ENCODE data around the gene SLC43A2. TPM values are rescaled to one million over a fixed set of nuclear protein-coding genes. Genes with fewer than 3 reads are reported as not detected.

SLC43A2 gene
- total RNA-seq, 1 experiment from 2014 or later = 6.8 TPM

- Histone ChIP-seq H3F3A (ENCODE audit: insufficient read depth, low read depth) (peaks cover 17% of the 10 kb centered on the region; the same call in 1 of the 2 replicates), H4K20me1 (ENCODE audit: insufficient read depth) (no peaks in the 10 kb centered on the region), H3K9me2 (ENCODE audit: insufficient read depth) (no peaks in the 10 kb centered on the region), H3K4me2 (no peak overlapping the region), H3K36me3 (ENCODE audit: low read depth) (no peaks in the 10 kb centered on the region), H3K4me1 (replicated peaks; ENCODE audit: insufficient read depth) (no peaks in the 10 kb centered on the region), H3K79me2 (ENCODE audit: low read depth) (no peaks in the 10 kb centered on the region), H2AFZ (no peak overlapping the region), H3K27me3 (ENCODE audit: insufficient read depth, low read depth) (no peaks in the 10 kb centered on the region), H3K4me3 (no peak overlapping the region), H3K27ac (no peak overlapping the region), H3K9me3 (ENCODE audit: insufficient read depth, low read depth) (no peaks in the 10 kb centered on the region)
- no peak for DNase-seq
- POLR2A ChIA-PET (ENCODE audit: unreplicated experiment) = interaction anchor here (0.7 kb wide), 1 partner anchor 542 kb away, joined by 3 read pairs; no protein-coding TSS in a partner anchor
- CTCF ChIA-PET = no interaction called here
- BruUV-seq (replicated peaks) = no TSS peak
- no peak for TF ChIP-seq EZH2 (IDR thresholded peaks at IDR 0.05; ENCODE audit: low read depth)
- TF ChIP-seq, protein P1, sequence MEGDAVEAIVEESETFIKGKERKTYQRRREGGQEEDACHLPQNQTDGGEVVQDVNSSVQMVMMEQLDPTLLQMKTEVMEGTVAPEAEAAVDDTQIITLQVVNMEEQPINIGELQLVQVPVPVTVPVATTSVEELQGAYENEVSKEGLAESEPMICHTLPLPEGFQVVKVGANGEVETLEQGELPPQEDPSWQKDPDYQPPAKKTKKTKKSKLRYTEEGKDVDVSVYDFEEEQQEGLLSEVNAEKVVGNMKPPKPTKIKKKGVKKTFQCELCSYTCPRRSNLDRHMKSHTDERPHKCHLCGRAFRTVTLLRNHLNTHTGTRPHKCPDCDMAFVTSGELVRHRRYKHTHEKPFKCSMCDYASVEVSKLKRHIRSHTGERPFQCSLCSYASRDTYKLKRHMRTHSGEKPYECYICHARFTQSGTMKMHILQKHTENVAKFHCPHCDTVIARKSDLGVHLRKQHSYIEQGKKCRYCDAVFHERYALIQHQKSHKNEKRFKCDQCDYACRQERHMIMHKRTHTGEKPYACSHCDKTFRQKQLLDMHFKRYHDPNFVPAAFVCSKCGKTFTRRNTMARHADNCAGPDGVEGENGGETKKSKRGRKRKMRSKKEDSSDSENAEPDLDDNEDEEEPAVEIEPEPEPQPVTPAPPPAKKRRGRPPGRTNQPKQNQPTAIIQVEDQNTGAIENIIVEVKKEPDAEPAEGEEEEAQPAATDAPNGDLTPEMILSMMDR (conservative IDR thresholded peaks at IDR 0.05) = no peak
- intact Hi-C loops (cut with micrococcal nuclease; ENCODE audit: unreplicated experiment) = no loop called here
These were observed 5.5 kb downstream of the SLC43A2 start for GRCh38 chr17:1623057-1623630.

DNA sequence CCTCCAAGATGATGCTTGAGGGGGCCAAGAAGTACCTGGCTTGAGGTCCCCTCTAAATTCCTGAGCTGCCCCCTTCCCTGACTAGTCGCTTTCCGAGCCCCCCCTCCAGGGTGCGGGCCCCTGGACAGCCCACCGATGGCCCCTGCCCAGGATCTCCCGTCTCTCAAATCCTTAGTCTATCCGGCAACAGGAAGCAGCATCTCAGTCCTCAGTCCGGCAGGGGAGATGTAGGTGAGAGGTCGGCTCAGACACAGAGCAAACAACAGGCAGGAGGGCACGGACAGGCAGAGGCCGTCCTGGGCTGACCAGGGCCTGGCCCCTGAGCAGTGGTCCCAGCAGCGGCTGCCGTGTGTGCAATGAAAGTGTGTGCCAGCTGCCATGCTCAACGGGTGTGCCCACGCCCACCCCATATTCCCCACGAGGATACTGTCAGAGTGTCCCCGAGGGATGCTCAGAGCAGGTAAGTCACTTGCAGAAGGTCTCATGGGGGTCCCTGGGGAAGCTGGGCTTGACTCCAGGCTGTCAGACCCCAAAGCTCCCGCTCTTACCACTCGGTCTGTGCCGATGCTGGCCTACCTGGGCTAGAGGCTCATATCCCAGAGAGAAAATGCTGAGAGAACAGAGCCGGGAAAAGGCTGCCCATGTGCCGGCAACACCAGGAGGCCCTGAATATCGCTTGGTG lies 7.2 kb downstream of the SLC43A2 start:
- no peak overlapping the region for H3K4me2 ChIP-seq
- H3K4me3 ChIP-seq = no peak overlapping the region
- H3K9me3 ChIP-seq (ENCODE audit: insufficient read depth, low read depth) = no peaks in the 10 kb centered on the region
- H3K27me3 ChIP-seq (ENCODE audit: insufficient read depth, low read depth) = no peaks in the 10 kb centered on the region
- H3K4me1 ChIP-seq (replicated peaks; ENCODE audit: insufficient read depth) = 0 out of 2 replicates have a peak, but pooled peaks cover 3% of the 10 kb centered on the region
- POLR2A ChIA-PET (ENCODE audit: unreplicated experiment) = no interaction called here
- BruUV-seq (replicated peaks) = no TSS peak
- DNase-seq = no peak
- no peak overlapping the region for H3K27ac ChIP-seq
- CTCF ChIA-PET = interaction anchor here (1.2 kb wide), 1 partner anchor 47 kb away, joined by 3 read pairs; no protein-coding TSS in a partner anchor
- no peaks in the 10 kb centered on the region for H4K20me1 ChIP-seq (ENCODE audit: insufficient read depth)
- H2AFZ ChIP-seq = no peak overlapping the region
- no peak for TF ChIP-seq EZH2 (IDR thresholded peaks at IDR 0.05; ENCODE audit: low read depth)
- TF ChIP-seq, protein P1 (conservative IDR thresholded peaks at IDR 0.05) = no peak
- no peaks in the 10 kb centered on the region for H3K9me2 ChIP-seq (ENCODE audit: insufficient read depth)
- peaks cover 18% of the 10 kb centered on the region; the same call in 1 of the 2 replicates for H3F3A ChIP-seq (ENCODE audit: insufficient read depth, low read depth)
- no peaks in the 10 kb centered on the region for H3K79me2 ChIP-seq (ENCODE audit: low read depth)
- intact Hi-C loops (cut with micrococcal nuclease; ENCODE audit: unreplicated experiment) = no loop called here
- H3K36me3 ChIP-seq (ENCODE audit: low read depth) = no peaks in the 10 kb centered on the region

DNA sequence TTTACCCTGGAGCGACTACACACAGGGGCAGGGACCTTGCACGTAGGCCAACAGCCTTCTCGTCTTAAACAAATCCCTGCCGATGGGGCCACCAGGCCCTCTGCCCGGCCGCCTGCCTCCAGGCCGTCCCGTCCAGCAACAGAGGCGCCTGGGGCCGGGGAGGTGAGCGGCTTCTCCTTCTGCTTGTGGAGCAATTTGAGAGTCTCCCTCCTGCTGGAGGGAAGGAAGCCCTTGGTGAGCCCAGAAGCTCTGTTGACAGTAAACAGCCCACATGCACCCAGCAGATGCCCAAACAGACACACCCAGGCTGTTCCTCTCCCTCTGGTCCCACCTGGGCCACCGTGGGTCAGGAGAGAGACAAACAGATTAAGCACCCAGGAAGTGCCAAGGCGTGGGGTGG lies 8.1 kb downstream of the SLC43A2 start:
- H3K9me2 ChIP-seq (ENCODE audit: insufficient read depth) = no peaks in the 10 kb centered on the region
- H3K9me3 ChIP-seq (ENCODE audit: insufficient read depth, low read depth) = no peaks in the 10 kb centered on the region
- ChIA-PET CTCF (no interaction called here), POLR2A (ENCODE audit: unreplicated experiment) (no interaction called here)
- 0 out of 2 replicates have a peak, but pooled peaks cover 3% of the 10 kb centered on the region for H3K4me1 ChIP-seq (replicated peaks; ENCODE audit: insufficient read depth)
- no peak for TF ChIP-seq EZH2 (IDR thresholded peaks at IDR 0.05; ENCODE audit: low read depth)
- TF ChIP-seq, protein P1 (conservative IDR thresholded peaks at IDR 0.05) = no peak
- H2AFZ ChIP-seq = no peak overlapping the region
- BruUV-seq (replicated peaks) = no TSS peak
- H3K27ac ChIP-seq = no peak overlapping the region
- no peak for DNase-seq
- intact Hi-C loops (cut with micrococcal nuclease; ENCODE audit: unreplicated experiment) = no loop called here
- no peaks in the 10 kb centered on the region for H4K20me1 ChIP-seq (ENCODE audit: insufficient read depth)
- H3K27me3 ChIP-seq (ENCODE audit: insufficient read depth, low read depth) = no peaks in the 10 kb centered on the region
- H3K4me3 ChIP-seq = no peak overlapping the region
- H3K4me2 ChIP-seq = no peak overlapping the region
- no peaks in the 10 kb centered on the region for H3K36me3 ChIP-seq (ENCODE audit: low read depth)
- H3F3A ChIP-seq (ENCODE audit: insufficient read depth, low read depth) = peaks cover 13% of the 10 kb centered on the region; the same call in 1 of the 2 replicates
- no peaks in the 10 kb centered on the region for H3K79me2 ChIP-seq (ENCODE audit: low read depth)

Measured in PC-9 (cell line).